K562 (cell line): ENCODE results near the gene LMAN2L. TPM values are rescaled to one million over a fixed set of nuclear protein-coding genes. Genes with fewer than 3 reads are reported as not detected.

Experiments
- ATAC-seq: fragments of 200-7000 bp; cut with Tn5 transposase; 3 replicates; pipeline ENCODE4 v1.9.1; 2020; ENCODE audit warnings: moderate library complexity
- BruUV-seq: library from RNA; stranded (reverse); fragments of 400-500 nt; replicated peaks from 2 replicates; lab custom pipeline; 2021; lab: Mats Ljungman, UMichigan
- CTCF ChIA-PET: fragments of 300-600 bp; formaldehyde crosslinking; extraction: SDS; loops from one replicate; lab custom pipeline; 2021; ENCODE audit warnings: low intra/inter-chr PET ratio; lab: Yijun Ruan, JAX
- POLR2A ChIA-PET: fragments of 300-600, 350-650 bp; sonication (Branson Sonifier 250); formaldehyde crosslinking; extraction: SDS; loops from one replicate; lab custom pipeline; 2021; ENCODE audit warnings: antibody characterized with exemption, inconsistent platforms; lab: Yijun Ruan, JAX
- DNase-seq, 4 experiments: peaks; one replicate each; pipeline versions ENCODE4 v3.0.0 to v3.0.0-alpha.2; 2011 to 2018; ENCODE audit warnings: low spot score in 3 of 4, mixed read lengths in 3 of 4; ENCODE audit errors: extremely low read depth in 1 of 4
- FAIRE-seq: peaks from 2 replicates; lab custom pipeline; 2011; peaks lifted over from hg19 to GRCh38; lab: Jason Lieb, UNC
- H2AFZ ChIP-seq: 2 replicates; pipeline ENCODE4 v1.6.0; 2011; ENCODE audit warnings: low read depth, low read length, control low read depth, inconsistent platforms
- H3K27ac ChIP-seq: fragments of 200-600 bp; 3 replicates; pipeline ENCODE4 v1.8.0; 2011; ENCODE audit warnings: low read depth, mild to moderate bottlenecking, control low read depth, inconsistent platforms, low read length, moderate library complexity, mixed read lengths; ENCODE audit errors: extremely low read depth
- H3K27me3 ChIP-seq, 2 experiments: fragments of 300-600 bp in 1 of 2; 2 replicates in 1 of 2; 3 replicates in 1 of 2; pipeline versions ENCODE4 v1.6.0 to v1.8.0; 2011; ENCODE audit warnings: inconsistent platforms in 2 of 2, low read length in 2 of 2, mild to moderate bottlenecking in 1 of 2, mixed read lengths in 1 of 2, moderate library complexity in 1 of 2; ENCODE audit not compliant: control insufficient read depth in 2 of 2, insufficient read depth in 2 of 2
- H3K36me3 ChIP-seq: fragments of 300-600 bp; 3 replicates; pipeline ENCODE4 v1.8.0; 2011; ENCODE audit warnings: mild to moderate bottlenecking, low read length, inconsistent platforms; ENCODE audit not compliant: control insufficient read depth, insufficient read depth
- H3K4me1 ChIP-seq, 2 experiments: fragments of 200-600 bp in 1 of 2; replicated peaks in 1 of 2; 2 replicates in 1 of 2; 3 replicates in 1 of 2; pipeline versions ENCODE4 v1.5.1 to v1.8.0; 2011; ENCODE audit warnings: inconsistent platforms in 2 of 2, low read length in 2 of 2, mild to moderate bottlenecking in 1 of 2, mixed read lengths in 1 of 2, moderate library complexity in 1 of 2; ENCODE audit not compliant: control insufficient read depth in 2 of 2, insufficient read depth in 2 of 2
- H3K4me2 ChIP-seq: 2 replicates; pipeline ENCODE4 v1.6.1; 2011; ENCODE audit warnings: low read length, control low read depth, inconsistent platforms, mixed read lengths; ENCODE audit not compliant: insufficient read depth
- H3K4me3 ChIP-seq: fragments of 200-600 bp; sonication (generic), shearing (Covaris generic); 2 replicates; pipeline ENCODE4 v1.5.1; 2016; ENCODE audit warnings: control low read depth, inconsistent platforms
- H3K79me2 ChIP-seq: fragments of 200-600 bp; 3 replicates; pipeline ENCODE4 v1.8.0; 2011; ENCODE audit warnings: low read length, inconsistent platforms; ENCODE audit not compliant: control insufficient read depth, insufficient read depth
- H3K9ac ChIP-seq, 2 experiments: 2 replicates each; pipeline versions ENCODE4 v1.6.0 to v1.6.1; 2011; ENCODE audit warnings: low read depth in 2 of 2, low read length in 2 of 2, control low read depth in 1 of 2, inconsistent platforms in 1 of 2, mild to moderate bottlenecking in 1 of 2, mixed read lengths in 1 of 2; ENCODE audit not compliant: insufficient read depth in 1 of 2
- H3K9me1 ChIP-seq: one replicate; pipeline ENCODE4 v1.6.0; 2011; ENCODE audit warnings: inconsistent platforms, mild to moderate bottlenecking, low read length, moderate library complexity; ENCODE audit not compliant: control insufficient read depth, insufficient read depth
- H3K9me3 ChIP-seq: replicated peaks from 2 replicates; pipeline ENCODE4 v1.5.1; 2011; ENCODE audit warnings: low read depth, low read length, inconsistent platforms; ENCODE audit not compliant: control insufficient read depth, insufficient read depth
- H4K20me1 ChIP-seq: replicated peaks from 2 replicates; pipeline ENCODE4 v1.6.1; 2011; ENCODE audit warnings: low read length, inconsistent platforms, mixed read lengths; ENCODE audit not compliant: control insufficient read depth, insufficient read depth
- BCL6 ChIP-seq: fragments of 250-450 bp; sonication (Bioruptor Pico); IDR thresholded peaks from 2 replicates; pipeline ENCODE4 v1.4.0; 2020
- CBX2 ChIP-seq: fragments of 200-600 bp; sonication (generic); IDR thresholded peaks from one replicate; pipeline ENCODE4 v1.6.1; 2012; ENCODE audit warnings: mild to moderate bottlenecking, low read length, inconsistent platforms; ENCODE audit not compliant: insufficient read depth, poor library complexity, severe bottlenecking
- MBD2 ChIP-seq: sonication (generic); IDR thresholded peaks from 2 replicates; pipeline ENCODE4 v1.6.1; 2016; ENCODE audit warnings: low read depth, borderline replicate concordance
- MTA1 ChIP-seq: fragments of 450-650 bp; IDR thresholded peaks from 2 replicates; pipeline ENCODE4 v1.6.1; 2017; ENCODE audit warnings: borderline replicate concordance
- NCOA2 ChIP-seq, 2 experiments: fragments of 450-650 bp; IDR thresholded peaks; 2 replicates each; pipeline ENCODE4 v1.6.1; 2018; ENCODE audit warnings: mild to moderate bottlenecking in 2 of 2, moderate library complexity in 1 of 2; ENCODE audit not compliant: partially characterized antibody in 2 of 2
- POLR2A ChIP-seq: fragments of 450-650 bp; conservative IDR thresholded peaks from 2 replicates; pipeline ENCODE4 v1.6.1; 2016
- TFE3 ChIP-seq: fragments of 450-650 bp; formaldehyde crosslinking; IDR thresholded peaks from 2 replicates; pipeline ENCODE4 v1.4.0; 2020; ENCODE audit warnings: mild to moderate bottlenecking, mixed read lengths
- TOE1 ChIP-seq, 2 experiments: fragments of 450-650 bp in 1 of 2; sonication (generic) in 1 of 2; formaldehyde crosslinking in 1 of 2; IDR thresholded peaks; 2 replicates each; pipeline versions ENCODE4 v1.7.1 to v1.8.0; 2016 to 2022; ENCODE audit warnings: borderline replicate concordance in 2 of 2, mild to moderate bottlenecking in 2 of 2, antibody characterized with exemption in 1 of 2, inconsistent platforms in 1 of 2, low read depth in 1 of 2, missing genetic modification reagents in 1 of 2, moderate library complexity in 1 of 2
- USF1 ChIP-seq: sonication (generic); formaldehyde crosslinking; IDR thresholded peaks from 2 replicates; pipeline ENCODE4 v1.9.0; 2022; ENCODE audit warnings: mild to moderate bottlenecking, missing genetic modification reagents
- ZNF444 ChIP-seq: fragments of 250-450 bp; sonication (Bioruptor Pico); IDR thresholded peaks from 2 replicates; pipeline ENCODE4 v1.4.0; 2020; ENCODE audit warnings: mild to moderate bottlenecking, moderate library complexity
- WGBS: fragments of 100-300 bp; shearing (Covaris generic); methylation state at CpG from one replicate; pipeline ENCODE4 v1.1.6; 2016; ENCODE audit warnings: low coverage, mixed read lengths; ENCODE audit not compliant: insufficient coverage; ENCODE audit errors: missing lambda C conversion rate; 5-methylcytosine and 5-hydroxymethylcytosine counted together
- in situ Hi-C: fragments of 300-500 bp; cut with MboI; formaldehyde crosslinking; loops from 4 replicates; pipeline ENCODE4 v1.15.0; 2018; ENCODE audit warnings: inconsistent platforms, mixed read lengths
- intact Hi-C: fragments of 100-400 bp; cut with micrococcal nuclease; formaldehyde crosslinking; loops from 2 replicates; pipeline ENCODE4 v1.14.2; 2022
- polyA plus RNA-seq, 8 experiments: library from polyadenylated mRNA; depleted of rRNA in 4 of 8; stranded (reverse) in 5 of 8; unstranded in 3 of 8; fragments of >200 nt; fragmentation: Nextera tagmentation in 2 of 8; fragmentation: Illumina TruSeq in 1 of 8; extraction: Ambion mirVana in 2 of 8; extraction: Trizol in 1 of 8; gene quantifications; 2 replicates each; pipeline versions ENCODE4 v1.2.1 to v1.2.3, GENCODE V29; 2011 to 2014; ENCODE audit warnings: inconsistent platforms in 1 of 8, missing spikeins in 1 of 8
- total RNA-seq, 7 experiments: library from RNA; depleted of rRNA in 6 of 7; stranded (reverse); fragments of >200 nt in 6 of 7; fragmentation: Illumina TruSeq in 2 of 7; extraction: Trizol in 2 of 7; gene quantifications; 2 replicates each; pipeline versions ENCODE4 v1.2.1 to v1.2.3, GENCODE V29; 2011 to 2021; ENCODE audit warnings: low replicate concordance in 1 of 7

The LMAN2L gene
- total and polyA plus RNA-seq, 9 of the 15 experiments (the other 6 are each of a cell fraction or from before 2014, with no cell fraction given): 7.2 to 37.7 (median 12.5) TPM

GRCh38 chr2:96681540-96681939 lies 58.3 kb downstream of the LMAN2L start (continued):
- TF ChIP-seq TFE3 (CRISPR knock-in tag) (no peak), BCL6 (no peak), MTA1 (no peak), MBD2 (no peak), CBX2 (no peak), ZNF444 (CRISPR knock-in tag) (no peak), USF1 (CRISPR knock-in tag) (no peak), POLR2A (no peak), NCOA2 (IDR thresholded peaks at IDR 0.05; ENCODE audit: partially characterized antibody in 2 of 2) (no peak)

- Histone ChIP-seq H3K4me1 (peaks cover 0 to 7% of the 10 kb centered on the region in 2 experiments; a peak in 2 of 5 replicates), H3K79me2 (no peaks in the 10 kb centered on the region), H3K9ac (no peak overlapping the region), H3K4me3 (no peak overlapping the region), H2AFZ (no peak overlapping the region), H3K4me2 (no peak overlapping the region), H3K9me3 (no peaks in the 10 kb centered on the region), H3K9me1 (no peaks in the 10 kb centered on the region), H3K36me3 (no peaks in the 10 kb centered on the region), H3K27me3 (peaks cover 24 to 50% of the 10 kb centered on the region in 2 experiments), H3K27ac (no peak overlapping the region), H4K20me1 (0 out of 2 replicates have a peak, but pooled peaks cover 6% of the 10 kb centered on the region)
- FAIRE-seq (no peak), ATAC-seq (no peak), DNase-seq (no peak)
- in situ Hi-C loops: no loop called here
- intact Hi-C loops: no loop called here
- BruUV-seq: no TSS peak
- no peak for TF ChIP-seq TOE1 (IDR thresholded peaks at IDR 0.05; ENCODE audit: borderline replicate concordance)
- no peak for TF ChIP-seq TOE1 (CRISPR knock-in tag; IDR thresholded peaks at IDR 0.05; ENCODE audit: borderline replicate concordance, low read depth)
- ChIA-PET POLR2A (no interaction called here), CTCF (no interaction called here)
- WGBS: 4% methylated on average over 5 of the region's 5 CpGs
These were observed 59.2 kb downstream of the LMAN2L start for GRCh38 chr2:96680561-96681141.
